HG02938 (cell line): ENCODE measurements around the gene GRIK5.
"Not testable (repeated sequence)": the region's sequence is repeated elsewhere in the genome, so short reads cannot be mapped to it uniquely, and the experiment has no call there.

ENCODE experiments used
- ATAC-seq: cut with Tn5 transposase; IDR thresholded peaks from one replicate; pipeline ENCODE4 v1.9.1; 2021; ENCODE audit warnings: mild to moderate bottlenecking, moderate library complexity; ENCODE audit not compliant: unreplicated experiment

GRIK5 gene

GRCh38 chr19:42053037-42053935 is 16.7 kb downstream of the GRIK5 start:
- ATAC-seq = no peak

GRCh38 chr19:42052241-42052863 is 17.7 kb downstream of the GRIK5 start:
- no peak for ATAC-seq

- no peak for ATAC-seq
Observed at GRCh38 chr19:42051166-42052115, 18.6 kb downstream of the GRIK5 start.

GRCh38 chr19:42048992-42049391 is 21.0 kb downstream of the GRIK5 start:
- no peak for ATAC-seq

GRCh38 chr19:42045575-42045974 is 24.4 kb downstream of the GRIK5 start:
- ATAC-seq = no peak

GRCh38 chr19:42042455-42043170 is 27.4 kb downstream of the GRIK5 start:
- no peak for ATAC-seq

- ATAC-seq = not testable (repeated sequence)
Observed at GRCh38 chr19:42040491-42040890, 29.5 kb downstream of the GRIK5 start.

GRCh38 chr19:42040031-42040430 is 30.0 kb downstream of the GRIK5 start:
- no peak for ATAC-seq

GRCh38 chr19:42038666-42039065 is 31.3 kb downstream of the GRIK5 start:
- ATAC-seq = no peak

- no peak for ATAC-seq
Observed at GRCh38 chr19:42037649-42038048, 32.4 kb downstream of the GRIK5 start.

GRCh38 chr19:42034640-42035391 is 35.2 kb downstream of the GRIK5 start:
- not testable (repeated sequence) for ATAC-seq

GRCh38 chr19:42033413-42033812 is 36.6 kb downstream of the GRIK5 start:
- no peak for ATAC-seq

- ATAC-seq = no peak
Observed at GRCh38 chr19:42032431-42032830, 37.6 kb downstream of the GRIK5 start.

GRCh38 chr19:42030645-42031440 is 39.2 kb downstream of the GRIK5 start:
- ATAC-seq = no peak

- no peak for ATAC-seq
Observed at GRCh38 chr19:42028304-42029216, 41.4 kb downstream of the GRIK5 start.

GRCh38 chr19:42024622-42025111 is 45.3 kb downstream of the GRIK5 start:
- no peak for ATAC-seq

- no peak for ATAC-seq
Observed at GRCh38 chr19:42023943-42024260, 46.1 kb downstream of the GRIK5 start.
